Osteoblast (primary cell): ENCODE data around the gene PUM1. TPM values are rescaled to one million over a fixed set of nuclear protein-coding genes. Genes with fewer than 3 reads are reported as not detected.

ENCODE experiments used
- DNase-seq: peaks from one replicate; pipeline ENCODE4 v3.0.0; 2011; ENCODE audit warnings: low spot score, mixed read lengths; ENCODE audit not compliant: insufficient read length; ENCODE audit errors: missing footprints
- H2AFZ ChIP-seq: 2 replicates; pipeline ENCODE4 v1.6.0; 2011; ENCODE audit warnings: mild to moderate bottlenecking, low read length
- H3K27ac ChIP-seq: 2 replicates; pipeline ENCODE4 v1.5.1; 2011; ENCODE audit warnings: mild to moderate bottlenecking, low read depth, low read length, moderate library complexity
- H3K27me3 ChIP-seq: 2 replicates; pipeline ENCODE4 v1.6.0; 2012; ENCODE audit warnings: mild to moderate bottlenecking, control low read depth, inconsistent platforms, low read length, moderate library complexity; ENCODE audit not compliant: insufficient read depth
- H3K36me3 ChIP-seq: 2 replicates; pipeline ENCODE4 v1.5.1; 2011; ENCODE audit warnings: mild to moderate bottlenecking, low read length, control low read depth, moderate library complexity; ENCODE audit not compliant: insufficient read depth
- H3K4me1 ChIP-seq: 2 replicates; pipeline ENCODE4 v1.5.1; 2011; ENCODE audit warnings: mild to moderate bottlenecking, low read length, control low read depth, moderate library complexity; ENCODE audit not compliant: insufficient read depth
- H3K4me2 ChIP-seq: 2 replicates; pipeline ENCODE4 v1.6.0; 2011; ENCODE audit warnings: mild to moderate bottlenecking, low read length; ENCODE audit not compliant: insufficient read depth
- H3K4me3 ChIP-seq: fragments of 200-600 bp; sonication (generic); 3 replicates; pipeline ENCODE4 v1.5.1; 2012; ENCODE audit warnings: mild to moderate bottlenecking, low read length, inconsistent platforms; ENCODE audit not compliant: insufficient read depth
- H3K79me2 ChIP-seq: 2 replicates; pipeline ENCODE4 v1.6.0; 2012; ENCODE audit warnings: mild to moderate bottlenecking, low read length, control low read depth, inconsistent platforms; ENCODE audit not compliant: insufficient read depth
- H3K9me3 ChIP-seq: 2 replicates; pipeline ENCODE4 v1.5.1; 2011; ENCODE audit warnings: low read depth, low read length, control low read depth
- H4K20me1 ChIP-seq: 2 replicates; pipeline ENCODE4 v1.6.0; 2012; ENCODE audit warnings: mild to moderate bottlenecking, low read length, control low read depth; ENCODE audit not compliant: insufficient read depth
- CTCF ChIP-seq: IDR thresholded peaks from 2 replicates; pipeline ENCODE4 v1.5.1; 2011; ENCODE audit warnings: mild to moderate bottlenecking, low read depth, low read length, moderate library complexity; ENCODE audit errors: extremely low read depth
- total RNA-seq: library from RNA; depleted of rRNA; stranded (reverse); fragments of >200 nt; gene quantifications from 2 replicates; pipeline ENCODE4 v1.2.3, GENCODE V29; 2012

The PUM1 gene
- total RNA-seq, 1 donor, result 68.8 TPM

GRCh38 chr1:30891227-30891552, 174.3 kb downstream of the PUM1 start:
- DNase-seq, result no peak
- no peak overlapping the region for H3K4me3 ChIP-seq
- H3K4me1 ChIP-seq, result peaks cover 18% of the 10 kb centered on the region

GRCh38 chr1:30890502-30891226, 174.9 kb downstream of the PUM1 start:
- Histone ChIP-seq H2AFZ (no peak overlapping the region), H3K4me3 (no peak overlapping the region), H4K20me1 (peaks cover 33% of the 10 kb centered on the region), H3K79me2 (no peaks in the 10 kb centered on the region), H3K9me3 (no peaks in the 10 kb centered on the region), H3K27ac (no peak overlapping the region), H3K36me3 (no peaks in the 10 kb centered on the region), H3K4me2 (no peak overlapping the region), H3K27me3 (no peaks in the 10 kb centered on the region), H3K4me1 (peaks cover 18% of the 10 kb centered on the region)
- no peak for TF ChIP-seq CTCF
- DNase-seq, result peak; percentile 71

More at GRCh38 chr1:30891227-30891552, 174.3 kb downstream of the PUM1 start:
- Histone ChIP-seq H3K9me3 (no peaks in the 10 kb centered on the region), H3K27me3 (no peaks in the 10 kb centered on the region), H3K79me2 (no peaks in the 10 kb centered on the region), H2AFZ (no peak overlapping the region), H3K4me2 (no peak overlapping the region), H3K27ac (no peak overlapping the region), H4K20me1 (peaks cover 37% of the 10 kb centered on the region), H3K36me3 (no peaks in the 10 kb centered on the region)
- no peak for TF ChIP-seq CTCF

- Histone ChIP-seq H3K4me2 (no peak overlapping the region), H4K20me1 (peaks cover 28% of the 10 kb centered on the region), H3K27ac (no peak overlapping the region), H3K9me3 (no peaks in the 10 kb centered on the region), H3K4me3 (no peak overlapping the region), H3K4me1 (peaks cover 18% of the 10 kb centered on the region), H3K79me2 (no peaks in the 10 kb centered on the region), H2AFZ (no peak overlapping the region), H3K36me3 (no peaks in the 10 kb centered on the region), H3K27me3 (no peaks in the 10 kb centered on the region)
- DNase-seq, result no peak
- no peak for TF ChIP-seq CTCF
Measured at GRCh38 chr1:30889511-30889910, 176.0 kb downstream of the PUM1 start.

GRCh38 chr1:30888975-30889374, 176.5 kb downstream of the PUM1 start:
- H2AFZ ChIP-seq, result no peak overlapping the region
- H3K4me3 ChIP-seq, result no peak overlapping the region
- no peak for DNase-seq
- peak overlapping the region; percentile 39 for H3K27ac ChIP-seq
- H3K27me3 ChIP-seq, result no peaks in the 10 kb centered on the region
- no peaks in the 10 kb centered on the region for H3K9me3 ChIP-seq
- H3K4me2 ChIP-seq, result peak overlapping the region; percentile 41
- H3K4me1 ChIP-seq, result peaks cover 18% of the 10 kb centered on the region
- H4K20me1 ChIP-seq, result peaks cover 27% of the 10 kb centered on the region
- H3K79me2 ChIP-seq, result no peaks in the 10 kb centered on the region
- no peak for TF ChIP-seq CTCF
- no peaks in the 10 kb centered on the region for H3K36me3 ChIP-seq
